HEK293 (cell line): ENCODE results near the gene ANXA4.

ENCODE experiments used
- CTCF ChIP-seq: fragments of 450-650 bp; formaldehyde crosslinking; IDR thresholded peaks from 2 replicates; pipeline ENCODE4 v1.5.1; 2016; ENCODE audit warnings: missing biosample characterization, missing genetic modification characterization
- HOXA7 ChIP-seq: sonication (generic); formaldehyde crosslinking; IDR thresholded peaks from 2 replicates; pipeline ENCODE4 v1.8.1; 2022; ENCODE audit warnings: missing genetic modification reagents, borderline replicate concordance
- MYNN ChIP-seq: fragments of 450-650 bp; formaldehyde crosslinking; IDR thresholded peaks from 2 replicates; pipeline ENCODE4 v1.5.1; 2016; ENCODE audit warnings: missing biosample characterization, missing genetic modification characterization, borderline replicate concordance
- SCRT1 ChIP-seq: fragments of 450-650 bp; formaldehyde crosslinking; IDR thresholded peaks from 2 replicates; pipeline ENCODE4 v1.5.1; 2016; ENCODE audit warnings: missing biosample characterization, missing genetic modification characterization, borderline replicate concordance
- SP2 ChIP-seq: fragments of 450-650 bp; formaldehyde crosslinking; IDR thresholded peaks from 2 replicates; pipeline ENCODE4 v1.5.1; 2016; ENCODE audit warnings: missing biosample characterization, missing genetic modification characterization
- YY1 ChIP-seq: fragments of 450-650 bp; formaldehyde crosslinking; IDR thresholded peaks from 2 replicates; pipeline ENCODE4 v1.5.1; 2018; ENCODE audit warnings: missing biosample characterization, missing genetic modification characterization
- ZBTB1 ChIP-seq: fragments of 450-650 bp; formaldehyde crosslinking; IDR thresholded peaks from 2 replicates; pipeline ENCODE4 v1.5.1; 2016; ENCODE audit warnings: missing biosample characterization, missing genetic modification characterization
- ZBTB10 ChIP-seq: fragments of 450-650 bp; formaldehyde crosslinking; IDR thresholded peaks from 2 replicates; pipeline ENCODE4 v1.5.1; 2016; ENCODE audit warnings: missing biosample characterization, missing genetic modification characterization
- ZBTB49 ChIP-seq: fragments of 450-650 bp; formaldehyde crosslinking; IDR thresholded peaks from 2 replicates; pipeline ENCODE4 v1.5.1; 2016; ENCODE audit warnings: missing biosample characterization, missing genetic modification characterization, low read depth
- ZNF10 ChIP-seq: fragments of 450-650 bp; formaldehyde crosslinking; IDR thresholded peaks from 2 replicates; pipeline ENCODE4 v1.5.1; 2017; ENCODE audit warnings: missing biosample characterization, missing genetic modification characterization
- ZNF302 ChIP-seq: fragments of 450-650 bp; formaldehyde crosslinking; IDR thresholded peaks from 2 replicates; pipeline ENCODE4 v1.5.1; 2016; ENCODE audit warnings: missing biosample characterization, missing genetic modification characterization, low read depth
- ZNF530 ChIP-seq: fragments of 450-650 bp; formaldehyde crosslinking; IDR thresholded peaks from 2 replicates; pipeline ENCODE4 v1.5.1; 2016; ENCODE audit warnings: low read depth, missing biosample characterization, missing genetic modification characterization
- ZNF580 ChIP-seq: fragments of 450-650 bp; formaldehyde crosslinking; IDR thresholded peaks from 2 replicates; pipeline ENCODE4 v1.5.1; 2016; ENCODE audit warnings: missing biosample characterization, missing genetic modification characterization
- ZNF777 ChIP-seq: fragments of 450-650 bp; formaldehyde crosslinking; IDR thresholded peaks from 2 replicates; pipeline ENCODE4 v1.5.1; 2017; ENCODE audit warnings: missing biosample characterization, missing genetic modification characterization, borderline replicate concordance

GRCh38 chr2:69753659-69754363 is 11.9 kb downstream of the ANXA4 start:
- no peak for TF ChIP-seq ZNF580
- TF ChIP-seq CTCF (tag by site-specific recombination), result no peak
- TF ChIP-seq ZNF777 (tag by site-specific recombination), result no peak
- no peak for TF ChIP-seq YY1 (tag by site-specific recombination)
- no peak for TF ChIP-seq HOXA7 (CRISPR knock-in tag)
- no peak for TF ChIP-seq SP2 (tag by site-specific recombination)
- TF ChIP-seq SCRT1, result no peak
- no peak for TF ChIP-seq MYNN (tag by site-specific recombination)
- TF ChIP-seq ZBTB49 (tag by site-specific recombination), result no peak
- TF ChIP-seq ZNF530 (tag by site-specific recombination), result no peak
- TF ChIP-seq ZBTB1 (tag by site-specific recombination), result no peak
- TF ChIP-seq ZBTB10 (tag by site-specific recombination), result no peak
- no peak for TF ChIP-seq ZNF302 (tag by site-specific recombination)
- TF ChIP-seq ZNF10 (tag by site-specific recombination), result no peak
